ENCODE data around the gene ACTN4.
A peak's percentile ranks its signal among the peaks of the same experiment; 100 is the strongest.

The ACTN4 gene

DNA sequence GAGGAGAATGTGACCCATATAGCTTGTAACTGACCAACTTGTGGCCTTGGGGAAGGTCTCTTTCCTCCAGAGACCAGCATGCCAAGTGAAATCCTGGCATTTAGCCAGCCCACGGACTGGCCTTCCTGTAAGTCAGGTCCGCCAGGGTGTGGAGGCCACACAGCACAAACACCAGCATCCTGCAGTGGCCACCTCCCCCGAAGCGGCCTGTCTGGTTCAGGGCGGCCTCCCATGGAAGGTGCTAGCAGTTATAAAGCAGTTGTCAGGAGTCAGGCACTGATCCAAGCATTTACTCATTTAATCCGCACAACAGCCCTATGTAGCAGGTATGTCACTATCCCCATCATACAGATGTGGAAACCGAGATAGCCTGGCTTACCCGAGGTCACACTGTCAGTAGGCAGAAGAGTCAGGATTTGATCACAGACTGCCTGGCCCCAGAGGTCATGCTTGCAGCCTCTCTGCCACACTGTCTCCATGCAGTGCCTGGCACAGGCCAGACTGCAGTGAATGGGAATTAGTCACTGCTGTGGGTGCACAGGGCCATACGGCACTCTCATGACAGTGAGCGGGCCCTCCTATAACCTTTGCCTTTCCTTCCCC is 60.2 kb downstream of the ACTN4 start:
- peak overlapping the region; percentile 58 to 91 for H3K27ac ChIP-seq
- DNase-seq (ENCODE audit: low spot score), result no peak

GRCh38 chr19:38708413-38709024 is 61.1 kb downstream of the ACTN4 start:
- H3K4me3 ChIP-seq, result no peak overlapping the region
- no peak for TF ChIP-seq CTCF (IDR thresholded peaks at IDR 0.05)
- H3K27ac ChIP-seq, result peak overlapping the region; percentile 58 to 91
- no peak for DNase-seq (ENCODE audit: low spot score)

More for the DNA sequence above, 60.2 kb downstream of the ACTN4 start:
- no peak overlapping the region for H3K4me3 ChIP-seq
- no peak for TF ChIP-seq CTCF (IDR thresholded peaks at IDR 0.05)

DNA sequence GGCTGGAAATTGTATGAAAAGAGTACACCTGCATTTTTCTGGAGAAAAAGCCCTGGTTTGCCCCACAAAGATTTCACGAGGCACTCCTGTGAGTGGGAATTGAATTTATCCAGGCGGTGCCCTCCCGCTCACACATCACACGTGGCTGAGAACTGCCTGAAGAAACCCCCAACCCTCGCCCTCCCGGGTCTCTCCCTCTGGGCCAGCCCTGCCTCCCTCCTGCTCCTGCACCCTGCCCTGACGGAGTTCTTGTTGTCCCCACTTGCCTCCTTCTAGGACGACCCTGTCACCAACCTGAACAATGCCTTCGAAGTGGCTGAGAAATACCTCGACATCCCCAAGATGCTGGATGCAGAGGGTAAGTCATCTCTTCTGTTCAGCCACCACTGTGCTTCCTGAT is 61.7 kb downstream of the ACTN4 start:
- H3K27ac ChIP-seq, result peak overlapping the region; percentile 58 to 91

GRCh38 chr19:38709671-38710415 is 62.4 kb downstream of the ACTN4 start:
- no peak for TF ChIP-seq CTCF (IDR thresholded peaks at IDR 0.05)
- peak overlapping the region; percentile 51 to 91 for H3K27ac ChIP-seq
- DNase-seq (ENCODE audit: low spot score), result no peak

More for the DNA sequence above, 61.7 kb downstream of the ACTN4 start:
- DNase-seq (ENCODE audit: low spot score), result no peak
- H3K4me3 ChIP-seq, result no peak overlapping the region
- no peak for TF ChIP-seq CTCF (IDR thresholded peaks at IDR 0.05)

GRCh38 chr19:38710416-38710702 is 62.9 kb downstream of the ACTN4 start:
- DNase-seq (ENCODE audit: low spot score), result no peak
- no peak overlapping the region for H3K4me3 ChIP-seq
- TF ChIP-seq CTCF (IDR thresholded peaks at IDR 0.05), result no peak
- peak overlapping the region; percentile 51 to 91 for H3K27ac ChIP-seq

More at GRCh38 chr19:38709671-38710415, 62.4 kb downstream of the ACTN4 start:
- no peak overlapping the region for H3K4me3 ChIP-seq

- TF ChIP-seq CTCF (IDR thresholded peaks at IDR 0.05), result no peak
- DNase-seq (ENCODE audit: low spot score), result no peak
- H3K27ac ChIP-seq, result peak overlapping the region; percentile 51 to 91
- peak overlapping the region; percentile 25 for H3K4me3 ChIP-seq
These were observed 63.7 kb downstream of the ACTN4 start for GRCh38 chr19:38710928-38711725.
